Measurements from ENCODE around the gene TGFBR2. TPM values are rescaled to one million over a fixed set of nuclear protein-coding genes. Genes with fewer than 3 reads are reported as not detected.

TGFBR2 gene
- polyA plus RNA-seq, 4 donors = 111 to 151 (median 125) TPM

DNA sequence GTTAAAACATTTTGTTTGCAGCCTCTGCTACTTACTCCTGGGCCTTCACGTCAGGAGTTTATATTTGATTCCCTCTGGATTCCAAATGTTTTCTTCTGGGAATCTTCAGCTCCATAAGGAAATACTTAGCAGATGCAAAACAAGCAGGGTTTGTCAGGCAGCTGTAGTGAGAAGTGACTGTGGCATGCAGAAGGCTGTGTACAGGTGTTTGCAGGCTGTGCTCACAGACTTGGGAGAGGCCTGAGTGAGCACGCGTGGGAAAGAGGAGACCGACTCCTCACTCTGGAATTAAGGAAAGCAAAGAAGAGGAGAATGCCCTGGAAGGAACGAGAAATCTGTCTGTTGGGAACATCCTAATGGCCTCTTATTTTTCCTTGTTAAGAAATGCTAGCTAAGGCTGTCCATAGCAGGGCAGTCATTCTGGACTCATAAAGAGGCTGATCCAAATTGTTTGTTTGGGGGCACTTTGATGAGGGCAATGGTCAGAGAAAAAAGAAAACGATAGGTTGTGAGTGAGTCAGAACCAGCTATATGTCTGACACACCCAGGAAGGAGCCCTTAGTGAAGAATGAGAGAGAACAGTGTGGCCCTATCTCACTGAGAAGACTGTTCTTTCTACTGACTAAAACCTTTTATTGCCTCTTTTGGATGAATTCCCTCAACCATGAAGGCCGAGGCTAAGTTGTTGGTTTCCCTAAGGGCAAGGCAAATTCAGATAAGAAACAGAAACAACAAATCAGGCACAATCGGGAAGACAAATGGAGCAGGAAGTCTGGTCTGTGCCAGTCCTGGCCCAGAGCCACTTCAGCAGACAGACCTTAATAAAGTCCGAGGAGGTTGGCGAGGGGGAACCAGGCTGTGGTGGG, 82.6 kb downstream of the TGFBR2 start:
- no peak for DNase-seq (ENCODE audit: low read depth in 4 of 4, low spot score in 3 of 4)

DNA sequence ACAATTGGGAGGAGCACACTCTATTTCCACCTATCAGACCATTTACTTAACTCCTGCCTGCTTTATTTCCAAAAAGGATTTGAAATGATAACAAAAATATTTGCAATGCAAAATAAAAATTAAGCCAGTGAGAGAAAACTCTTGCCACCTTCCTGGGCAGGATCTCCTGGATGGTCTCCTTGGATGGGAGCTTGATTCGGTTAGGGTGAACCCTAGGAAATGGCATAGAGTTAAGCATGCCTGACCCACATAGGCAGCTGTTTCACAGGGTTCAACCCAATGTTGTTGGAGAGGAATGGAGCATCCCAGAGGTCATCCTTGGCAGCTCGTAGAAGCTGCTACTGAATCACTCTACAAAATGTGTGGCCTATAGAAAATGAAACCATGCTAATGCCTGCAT, 83.8 kb downstream of the TGFBR2 start:
- DNase-seq (ENCODE audit: low read depth in 4 of 4, low spot score in 3 of 4) = no peak

DNA sequence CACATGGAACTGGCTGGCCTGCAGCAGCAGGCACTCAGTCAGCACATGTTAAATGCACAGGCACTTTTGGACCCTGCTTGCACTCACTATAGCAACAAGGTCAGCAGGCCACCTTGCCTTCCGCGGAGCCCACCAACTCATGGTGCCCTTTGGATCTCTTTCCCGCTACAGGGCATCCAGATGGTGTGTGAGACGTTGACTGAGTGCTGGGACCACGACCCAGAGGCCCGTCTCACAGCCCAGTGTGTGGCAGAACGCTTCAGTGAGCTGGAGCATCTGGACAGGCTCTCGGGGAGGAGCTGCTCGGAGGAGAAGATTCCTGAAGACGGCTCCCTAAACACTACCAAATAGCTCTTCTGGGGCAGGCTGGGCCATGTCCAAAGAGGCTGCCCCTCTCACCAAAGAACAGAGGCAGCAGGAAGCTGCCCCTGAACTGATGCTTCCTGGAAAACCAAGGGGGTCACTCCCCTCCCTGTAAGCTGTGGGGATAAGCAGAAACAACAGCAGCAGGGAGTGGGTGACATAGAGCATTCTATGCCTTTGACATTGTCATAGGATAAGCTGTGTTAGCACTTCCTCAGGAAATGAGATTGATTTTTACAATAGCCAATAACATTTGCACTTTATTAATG, 85.0 kb downstream of the TGFBR2 start:
- DNase-seq (ENCODE audit: low read depth in 4 of 4, low spot score in 3 of 4) = no peak

DNA sequence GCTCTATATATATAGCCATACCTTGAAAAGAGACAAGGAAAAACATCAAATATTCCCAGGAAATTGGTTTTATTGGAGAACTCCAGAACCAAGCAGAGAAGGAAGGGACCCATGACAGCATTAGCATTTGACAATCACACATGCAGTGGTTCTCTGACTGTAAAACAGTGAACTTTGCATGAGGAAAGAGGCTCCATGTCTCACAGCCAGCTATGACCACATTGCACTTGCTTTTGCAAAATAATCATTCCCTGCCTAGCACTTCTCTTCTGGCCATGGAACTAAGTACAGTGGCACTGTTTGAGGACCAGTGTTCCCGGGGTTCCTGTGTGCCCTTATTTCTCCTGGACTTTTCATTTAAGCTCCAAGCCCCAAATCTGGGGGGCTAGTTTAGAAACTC, 85.5 kb downstream of the TGFBR2 start:
- DNase-seq (ENCODE audit: low read depth in 4 of 4, low spot score in 3 of 4) = no peak

DNA sequence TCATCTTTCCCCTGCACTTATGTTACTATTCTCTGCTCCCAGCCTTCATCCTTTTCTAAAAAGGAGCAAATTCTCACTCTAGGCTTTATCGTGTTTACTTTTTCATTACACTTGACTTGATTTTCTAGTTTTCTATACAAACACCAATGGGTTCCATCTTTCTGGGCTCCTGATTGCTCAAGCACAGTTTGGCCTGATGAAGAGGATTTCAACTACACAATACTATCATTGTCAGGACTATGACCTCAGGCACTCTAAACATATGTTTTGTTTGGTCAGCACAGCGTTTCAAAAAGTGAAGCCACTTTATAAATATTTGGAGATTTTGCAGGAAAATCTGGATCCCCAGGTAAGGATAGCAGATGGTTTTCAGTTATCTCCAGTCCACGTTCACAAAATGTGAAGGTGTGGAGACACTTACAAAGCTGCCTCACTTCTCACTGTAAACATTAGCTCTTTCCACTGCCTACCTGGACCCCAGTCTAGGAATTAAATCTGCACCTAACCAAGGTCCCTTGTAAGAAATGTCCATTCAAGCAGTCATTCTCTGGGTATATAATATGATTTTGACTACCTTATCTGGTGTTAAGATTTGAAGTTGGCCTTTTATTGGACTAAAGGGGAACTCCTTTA, 86.2 kb downstream of the TGFBR2 start:
- no peak for DNase-seq (ENCODE audit: low read depth in 4 of 4, low spot score in 3 of 4)

DNA sequence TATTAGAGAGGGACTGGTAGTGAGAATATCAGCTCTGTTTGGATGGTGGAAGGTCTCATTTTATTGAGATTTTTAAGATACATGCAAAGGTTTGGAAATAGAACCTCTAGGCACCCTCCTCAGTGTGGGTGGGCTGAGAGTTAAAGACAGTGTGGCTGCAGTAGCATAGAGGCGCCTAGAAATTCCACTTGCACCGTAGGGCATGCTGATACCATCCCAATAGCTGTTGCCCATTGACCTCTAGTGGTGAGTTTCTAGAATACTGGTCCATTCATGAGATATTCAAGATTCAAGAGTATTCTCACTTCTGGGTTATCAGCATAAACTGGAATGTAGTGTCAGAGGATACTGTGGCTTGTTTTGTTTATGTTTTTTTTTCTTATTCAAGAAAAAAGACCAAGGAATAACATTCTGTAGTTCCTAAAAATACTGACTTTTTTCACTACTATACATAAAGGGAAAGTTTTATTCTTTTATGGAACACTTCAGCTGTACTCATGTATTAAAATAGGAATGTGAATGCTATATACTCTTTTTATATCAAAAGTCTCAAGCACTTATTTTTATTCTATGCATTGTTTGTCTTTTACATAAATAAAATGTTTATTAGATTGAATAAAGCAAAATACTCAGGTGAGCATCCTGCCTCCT, 87.2 kb downstream of the TGFBR2 start:
- peak in 1 of 4 donors; percentile 58 for DNase-seq (ENCODE audit: low read depth in 4 of 4, low spot score in 3 of 4)

DNA sequence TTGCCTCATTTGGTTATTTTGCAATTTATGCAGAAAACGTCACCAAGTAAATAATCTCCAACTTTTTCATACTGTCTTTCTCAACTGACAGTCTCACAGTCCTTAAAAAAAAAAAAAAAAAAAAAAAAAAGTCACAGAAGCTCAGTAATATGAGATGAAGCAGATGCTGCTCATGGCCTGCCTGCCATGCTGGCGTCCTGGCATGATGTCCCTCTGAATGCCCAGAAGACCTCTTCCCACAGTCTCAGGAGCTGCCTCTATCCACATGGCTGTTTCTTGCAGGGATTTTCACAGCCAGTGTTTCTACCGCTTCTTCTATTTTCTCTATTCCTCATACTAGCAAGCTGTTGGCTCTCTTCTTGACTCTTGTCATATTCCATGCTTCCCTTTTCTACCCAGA, 87.7 kb downstream of the TGFBR2 start:
- no peak for DNase-seq (ENCODE audit: low read depth in 4 of 4, low spot score in 3 of 4)

DNA sequence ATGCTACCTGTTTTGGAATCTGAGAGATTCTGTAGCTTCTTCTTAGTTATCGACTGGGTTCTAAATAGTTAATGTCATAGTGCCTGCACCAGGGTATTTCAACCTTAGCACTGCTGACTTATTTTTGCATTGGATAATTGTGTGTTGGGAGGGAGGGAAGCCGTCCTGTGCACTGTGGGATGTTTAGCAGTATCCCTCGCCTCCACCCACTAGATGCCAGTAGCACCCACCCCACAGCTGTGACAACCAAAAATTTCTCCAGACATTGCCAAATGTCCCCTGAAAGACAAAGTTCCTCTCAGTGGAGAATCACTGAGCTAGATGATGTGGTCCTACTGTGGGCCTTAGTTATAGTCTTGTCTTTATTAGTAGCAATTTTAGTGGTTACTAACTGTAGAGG, 88.3 kb downstream of the TGFBR2 start:
- no peak for DNase-seq (ENCODE audit: low read depth in 4 of 4, low spot score in 3 of 4)

DNA sequence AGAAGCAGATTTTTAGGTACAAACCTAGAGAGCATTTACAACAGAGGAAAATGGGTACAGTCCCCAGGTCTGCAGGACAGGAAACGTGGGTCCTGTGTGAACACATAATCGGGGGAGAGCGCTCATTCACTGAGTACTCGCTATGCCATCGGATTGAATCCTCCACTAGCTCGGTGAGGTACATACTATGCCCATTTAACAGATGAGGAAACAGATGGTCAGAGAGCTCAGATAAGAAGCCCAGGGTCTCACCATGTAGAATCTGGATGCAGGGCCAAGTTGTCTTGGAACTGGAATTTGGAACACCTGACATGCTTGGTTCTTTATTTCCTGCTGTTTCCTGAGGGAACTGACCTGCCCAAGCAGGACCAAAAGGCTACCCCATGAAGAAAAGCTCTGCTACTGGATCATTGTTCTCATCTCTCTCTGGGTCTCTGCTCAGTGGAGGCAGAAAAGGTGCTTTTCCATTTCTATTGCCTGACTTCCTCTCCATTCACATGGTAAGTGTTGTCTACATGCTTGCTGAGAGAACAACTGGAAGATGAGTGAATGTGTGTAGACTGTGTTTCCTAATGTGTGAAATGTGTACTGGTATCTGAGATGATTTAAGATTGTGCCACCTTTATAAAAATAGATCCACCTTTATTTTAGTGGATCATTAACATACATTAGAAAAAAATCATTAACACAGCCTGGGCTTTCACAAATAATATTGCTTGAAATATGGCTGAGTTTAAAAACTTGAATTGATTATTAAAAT, 89.1 kb downstream of the TGFBR2 start:
- no peak for DNase-seq (ENCODE audit: low read depth in 4 of 4, low spot score in 3 of 4)

DNA sequence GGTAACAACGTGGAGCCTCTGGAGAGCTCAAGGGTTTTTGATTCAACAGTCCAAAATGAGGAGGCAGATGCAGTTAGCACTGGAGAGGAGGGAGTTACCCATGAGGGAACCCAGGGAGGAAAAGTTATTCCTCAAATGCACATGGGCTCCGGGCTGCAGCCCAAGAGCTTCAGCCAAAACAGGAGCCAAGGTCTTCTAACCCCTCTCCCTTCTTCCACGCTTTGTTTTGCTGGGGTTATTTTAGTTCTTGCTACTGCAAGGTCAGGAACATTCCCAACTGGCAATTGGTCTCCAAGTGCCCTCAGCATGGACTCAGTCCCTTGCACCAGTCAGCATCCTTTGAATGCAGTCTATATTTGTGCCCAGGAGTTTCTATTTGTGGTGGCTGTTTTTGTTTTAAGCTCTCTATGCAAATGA, 90.0 kb downstream of the TGFBR2 start:
- DNase-seq (ENCODE audit: low read depth in 4 of 4, low spot score in 3 of 4) = no peak

DNA sequence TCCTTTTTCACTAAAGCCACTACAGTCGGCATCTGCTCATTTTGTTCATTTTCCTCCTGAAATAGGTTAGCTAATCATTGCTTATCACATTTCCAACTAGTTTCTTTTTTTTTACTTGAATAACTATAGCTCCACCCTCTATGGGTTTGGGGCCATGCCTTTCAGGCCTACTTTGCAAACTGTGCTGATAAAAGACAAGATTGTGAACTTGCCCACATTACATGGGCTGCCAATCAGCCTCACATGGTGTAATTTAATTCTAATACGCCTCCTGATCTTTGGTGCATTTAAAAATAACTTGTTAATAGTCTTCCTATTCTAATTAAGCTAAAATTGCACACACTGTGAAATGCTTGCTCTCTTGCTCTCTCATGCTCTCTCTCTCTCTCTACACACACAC, 90.5 kb downstream of the TGFBR2 start:
- no peak for DNase-seq (ENCODE audit: low read depth in 4 of 4, low spot score in 3 of 4)

DNA sequence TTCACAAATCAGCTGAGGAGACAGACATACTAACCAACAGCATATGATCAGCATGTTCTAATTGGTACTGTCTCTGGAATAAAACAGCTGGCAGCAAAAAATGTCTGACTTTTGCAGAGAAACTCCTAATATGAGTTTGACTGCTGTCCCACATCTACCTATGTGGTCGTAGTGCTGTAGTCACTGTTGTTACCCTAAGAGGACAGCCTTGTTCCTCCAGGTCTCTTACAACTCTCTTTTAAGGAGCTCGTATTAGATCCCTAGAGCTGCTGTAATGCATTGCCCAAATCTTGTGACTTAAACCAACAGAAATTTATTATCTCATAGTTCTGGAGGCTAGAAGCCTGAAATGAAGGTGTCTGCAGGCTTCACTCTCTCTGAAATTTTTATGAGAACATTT, 92.1 kb downstream of the TGFBR2 start:
- DNase-seq (ENCODE audit: low read depth in 4 of 4, low spot score in 3 of 4) = no peak

DNA sequence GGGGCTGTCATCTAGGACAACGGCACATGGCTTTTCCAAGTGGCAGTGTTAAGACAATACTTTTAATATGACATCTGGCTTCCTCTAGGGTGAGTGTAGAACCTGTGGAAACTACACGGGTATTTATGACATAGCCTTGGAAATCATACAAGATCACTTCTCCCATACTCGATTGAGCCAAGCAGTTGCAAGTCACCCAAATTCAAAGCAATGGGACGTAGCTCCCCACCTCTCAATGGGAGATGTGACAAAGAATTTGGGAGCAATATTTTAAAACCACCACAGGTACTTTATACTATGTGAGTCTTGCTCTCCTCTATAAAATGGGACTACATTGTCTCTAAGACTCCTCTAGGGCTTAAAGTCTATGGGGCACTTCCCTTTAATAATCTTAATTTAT, 93.5 kb downstream of the TGFBR2 start:
- no peak for DNase-seq (ENCODE audit: low read depth in 4 of 4, low spot score in 3 of 4)

DNA sequence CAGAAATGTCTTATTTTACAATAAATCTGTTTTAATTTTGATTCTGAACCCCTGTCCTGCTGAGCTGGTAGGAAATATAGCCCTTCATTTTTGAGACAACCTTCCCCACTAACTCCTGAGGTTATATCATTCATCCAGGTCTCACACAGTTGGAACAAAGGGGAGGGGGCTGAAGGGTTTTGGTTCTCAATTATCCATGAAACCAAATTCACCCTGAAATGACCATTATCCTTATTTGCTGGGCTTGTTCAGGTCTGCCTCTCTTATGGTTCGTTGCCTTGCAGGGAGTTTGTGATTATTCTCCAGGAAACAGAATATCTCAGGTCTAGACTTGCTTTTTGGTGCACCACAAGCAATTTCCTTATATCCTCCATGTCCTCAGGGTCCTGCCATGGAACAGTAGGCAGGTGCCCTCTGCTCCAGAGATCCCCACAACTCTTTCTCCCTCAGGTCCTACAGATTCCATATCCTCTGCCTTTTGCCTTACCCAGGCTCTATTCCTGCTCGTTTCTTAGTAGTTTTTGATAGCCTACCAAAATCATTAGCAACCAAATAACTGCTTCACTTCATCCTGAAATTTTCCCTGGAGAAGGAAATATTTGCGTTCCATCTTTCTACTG, 94.4 kb downstream of the TGFBR2 start:
- no peak for DNase-seq (ENCODE audit: low read depth in 4 of 4, low spot score in 3 of 4)

DNA sequence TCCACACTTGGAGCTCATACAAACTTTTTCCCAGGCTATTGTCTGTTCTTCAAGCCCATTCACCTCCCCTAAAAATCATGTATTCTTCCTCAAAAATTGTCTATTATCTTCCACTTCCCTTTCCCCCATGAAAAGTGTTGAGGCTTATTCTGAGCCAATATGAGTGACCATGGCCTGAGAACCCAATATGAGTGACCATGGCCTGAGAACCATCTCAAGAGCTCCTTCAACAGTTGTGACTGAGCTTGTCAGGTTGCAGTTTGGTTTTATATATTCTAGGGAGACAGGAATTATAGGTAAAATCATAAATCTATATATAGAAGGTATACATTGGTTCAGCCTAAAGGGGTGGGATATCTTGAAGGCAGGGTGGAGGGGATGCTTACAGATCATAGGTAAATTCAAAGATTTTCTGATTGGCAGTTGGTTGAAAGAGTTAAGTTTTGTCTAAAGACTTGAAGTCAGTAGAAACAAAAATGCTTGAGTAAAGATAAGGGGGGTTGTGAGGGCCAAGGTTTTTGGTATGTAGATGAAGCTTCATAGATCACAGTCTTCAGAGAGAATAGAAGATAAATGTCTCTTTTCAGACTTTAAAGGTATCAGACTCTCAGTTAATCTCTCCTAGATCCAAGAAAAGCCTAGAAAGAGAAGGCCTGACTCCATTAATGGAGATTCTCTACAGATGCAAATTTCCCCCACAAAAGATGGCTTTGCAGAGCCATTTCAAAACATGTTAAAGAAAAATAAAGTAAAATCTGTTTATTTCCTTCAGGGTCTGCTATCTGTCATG, 95.8 kb downstream of the TGFBR2 start:
- no peak for DNase-seq (ENCODE audit: low read depth in 4 of 4, low spot score in 3 of 4)

DNA sequence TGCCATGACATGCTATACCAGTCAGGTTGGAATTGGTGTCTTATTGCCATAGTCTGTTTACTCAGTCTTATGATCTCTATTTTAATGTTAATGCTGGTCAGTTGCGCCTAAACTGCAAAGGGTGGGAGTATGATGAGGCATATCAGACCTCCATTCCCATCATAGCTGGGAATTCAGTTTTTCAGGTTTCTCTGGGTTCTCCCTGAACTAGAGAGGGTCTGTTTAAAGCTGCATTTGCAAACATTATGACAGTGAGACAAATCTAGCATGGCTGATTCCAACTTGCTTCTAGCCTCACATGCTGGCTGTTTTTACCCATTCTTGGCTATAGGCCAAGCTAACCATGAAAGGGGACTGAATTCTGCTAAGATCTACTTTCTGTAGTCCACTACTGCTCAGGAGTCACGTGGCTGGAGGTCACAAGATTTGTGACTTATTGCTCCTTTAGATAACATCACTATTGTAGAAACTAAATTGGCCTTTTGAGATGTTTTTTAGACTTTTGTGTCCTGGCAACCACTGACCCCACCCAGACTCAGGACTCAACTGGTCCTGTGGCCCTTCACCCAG, 96.5 kb downstream of the TGFBR2 start:
- DNase-seq (ENCODE audit: low read depth in 4 of 4, low spot score in 3 of 4) = no peak

DNA sequence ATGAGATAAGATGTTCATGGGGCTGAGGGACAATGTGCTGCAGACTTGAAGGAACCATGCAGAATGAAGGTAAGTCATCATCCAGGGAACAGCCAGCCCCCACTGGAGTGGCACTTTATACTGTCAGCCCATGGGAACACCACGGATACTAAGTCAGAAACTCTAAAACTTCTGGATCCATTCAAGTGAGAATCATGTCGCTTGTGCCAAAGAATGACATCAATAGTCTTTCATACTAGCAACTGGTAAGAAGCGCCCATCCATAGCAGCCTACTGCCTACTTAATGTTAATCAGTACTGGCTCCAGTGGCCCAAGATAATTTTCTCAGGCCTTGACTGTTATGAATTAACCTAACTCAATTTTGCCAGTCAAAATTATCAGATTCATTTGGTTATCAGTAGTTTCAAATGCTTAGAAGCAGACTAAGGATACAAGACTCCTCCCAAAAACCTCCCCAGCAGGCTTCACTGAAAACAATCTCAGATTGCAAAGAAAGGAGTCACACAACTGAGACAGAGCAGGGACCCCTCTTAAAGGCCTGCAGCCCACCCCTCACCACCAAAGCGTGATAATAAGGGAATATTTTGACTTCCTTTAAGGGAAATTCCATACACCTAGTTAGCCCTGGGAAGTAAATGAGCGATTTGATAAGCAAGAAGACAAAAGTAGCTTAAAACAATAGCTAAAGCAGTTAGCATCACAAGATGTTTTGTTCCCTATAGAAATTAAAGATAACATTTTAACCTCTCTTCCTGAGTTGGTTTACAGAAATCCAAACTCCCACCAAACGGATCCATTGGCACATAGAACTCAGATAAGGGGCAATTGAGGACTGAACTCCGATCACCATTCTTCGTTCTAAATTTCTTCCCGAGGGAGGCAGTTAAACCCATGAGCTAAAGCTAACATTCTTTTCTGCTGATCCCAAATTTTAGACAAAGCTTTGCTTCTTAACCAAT, 98.8 kb downstream of the TGFBR2 start:
- DNase-seq (ENCODE audit: low read depth in 4 of 4, low spot score in 3 of 4) = no peak

DNA sequence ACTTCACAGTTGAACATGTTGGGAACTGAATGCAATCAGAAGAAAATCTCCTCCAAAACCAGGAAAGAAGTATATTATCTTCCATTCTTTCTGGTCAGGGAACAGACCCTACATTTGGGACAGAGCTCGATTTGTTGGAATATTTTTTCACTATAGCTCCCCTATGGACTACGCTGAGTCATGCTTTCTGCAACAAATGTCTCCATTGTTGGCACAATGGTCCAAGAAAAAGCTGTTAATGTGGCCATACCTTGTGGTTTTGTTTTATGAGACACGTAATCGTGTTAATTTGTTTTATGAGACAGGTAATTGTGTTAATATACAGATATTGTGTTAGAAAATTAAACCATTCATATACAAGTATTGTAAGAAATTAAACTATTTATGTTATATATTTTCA, 101.4 kb downstream of the TGFBR2 start:
- DNase-seq (ENCODE audit: low read depth in 4 of 4, low spot score in 3 of 4) = no peak

Measured in right renal pelvis (tissue), 4 donors.